Activated gamma-delta T cell (primary cell): ENCODE results near the gene TRAPPC8.
A peak's percentile ranks its signal among the peaks of the same experiment; 100 is the strongest.
"Not testable (repeated sequence)": the region's sequence is repeated elsewhere in the genome, so short reads cannot be mapped to it uniquely, and the experiment has no call there.

ENCODE experiments used
- DNase-seq: peaks from one replicate; lab custom pipeline; 2025; lab: John Stamatoyannopoulos, UW

The TRAPPC8 gene

DNA sequence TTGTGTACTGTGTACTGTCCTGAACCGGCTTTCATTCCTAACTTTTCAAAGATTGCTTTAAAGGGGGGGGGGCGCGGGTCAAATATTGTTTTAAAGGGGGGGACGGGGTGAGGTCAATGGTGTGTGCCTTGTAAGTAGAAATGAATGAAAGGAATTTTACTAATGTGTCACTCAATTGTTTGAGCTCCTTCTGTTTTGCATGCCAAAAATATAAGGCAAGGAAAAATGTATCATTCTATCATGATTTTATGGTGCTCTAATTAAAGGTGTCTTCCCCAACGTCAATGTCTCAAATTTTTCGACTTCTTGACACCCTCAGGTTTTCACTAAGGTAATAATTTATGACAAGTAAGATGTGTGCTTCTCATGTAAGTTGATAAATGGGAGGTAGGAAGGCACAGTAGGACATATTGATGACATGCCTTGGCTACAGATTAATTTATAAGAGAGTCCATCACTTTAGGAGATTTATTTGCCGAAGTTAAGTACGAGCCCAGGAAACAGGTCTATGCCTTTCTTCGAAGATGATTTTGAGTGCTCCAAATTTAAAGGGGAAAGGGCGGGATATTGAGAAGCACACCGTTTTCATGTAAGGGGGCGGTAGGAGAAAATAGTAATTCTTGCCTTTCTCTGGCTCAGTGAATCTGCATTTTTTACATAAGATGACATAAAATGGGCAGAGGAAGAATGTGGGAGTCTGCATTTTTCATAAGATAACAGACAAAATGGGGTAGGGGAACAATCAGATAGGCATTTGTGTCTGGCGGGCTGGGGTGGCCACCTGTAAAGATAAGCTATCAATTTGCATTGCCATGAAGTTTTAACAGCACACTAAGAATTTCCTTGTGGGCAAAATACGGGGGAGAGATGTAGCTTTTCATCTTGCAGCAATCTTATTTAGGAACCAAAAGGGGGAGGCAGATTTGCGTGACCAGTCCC is 1.2 kb upstream of the TRAPPC8 start:
- DNase-seq = no peak

GRCh38 chr18:31942291-31942998 is 483 bp downstream of the TRAPPC8 start:
- DNase-seq = peak; percentile 27

GRCh38 chr18:31941010-31941809 is 1.7 kb downstream of the TRAPPC8 start:
- no peak for DNase-seq

- DNase-seq = not testable (repeated sequence)
Measured at GRCh38 chr18:31934773-31935172, 8.2 kb downstream of the TRAPPC8 start.

- DNase-seq = no peak
Measured at GRCh38 chr18:31931886-31932240, 11.1 kb downstream of the TRAPPC8 start.

DNA sequence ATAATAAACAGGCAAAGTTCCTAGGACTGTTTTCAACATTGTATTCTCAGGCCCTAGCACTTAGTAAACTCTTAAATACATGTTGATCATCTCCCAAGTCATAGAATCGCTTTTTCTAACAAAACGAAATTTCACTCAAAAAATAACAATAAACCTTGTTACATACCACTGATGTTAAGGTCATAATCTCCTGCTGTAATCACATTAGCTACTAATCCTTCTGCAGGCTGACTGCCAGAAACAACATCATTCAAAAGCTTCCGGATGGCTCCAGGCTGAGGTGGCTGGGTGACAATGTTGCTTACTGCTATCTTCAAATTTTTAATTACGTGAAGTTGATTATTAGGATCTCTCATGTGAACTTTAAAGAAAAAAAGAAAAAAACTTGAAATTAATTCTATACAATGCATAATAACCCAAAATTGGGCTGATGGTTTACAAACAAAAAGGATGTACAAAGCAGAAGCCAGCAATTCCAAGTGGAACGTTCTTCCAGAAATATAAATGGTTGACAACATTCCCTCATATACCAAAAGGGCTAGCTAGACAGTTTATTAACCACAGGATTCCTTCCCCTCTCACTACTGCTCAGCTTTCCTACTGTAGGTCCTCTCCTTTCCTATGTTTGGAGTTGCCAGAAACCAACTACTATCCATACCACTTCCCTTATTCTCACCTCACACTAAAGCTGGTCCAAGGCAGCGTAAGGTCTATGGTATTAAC is 11.6 kb downstream of the TRAPPC8 start:
- DNase-seq = no peak

GRCh38 chr18:31929273-31929672 is 13.7 kb downstream of the TRAPPC8 start:
- no peak for DNase-seq

DNA sequence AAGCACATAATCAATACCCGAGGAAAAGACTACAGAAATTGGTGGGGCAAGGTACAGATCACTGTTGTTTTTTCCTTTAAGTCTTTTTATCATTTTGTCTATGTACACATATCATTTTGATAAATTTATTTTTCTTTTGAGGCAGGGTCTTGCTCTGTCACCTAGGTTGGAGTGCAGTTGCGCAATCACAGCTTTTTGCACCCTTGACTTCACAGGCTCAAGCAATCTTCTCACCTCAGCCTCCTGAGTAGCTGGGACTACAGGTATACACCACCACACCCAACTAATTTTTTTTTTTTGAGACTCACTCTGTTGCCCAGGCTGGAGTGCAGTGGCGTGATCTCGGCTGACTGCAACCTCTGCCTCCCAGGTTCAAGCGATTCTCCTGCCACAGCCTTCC is 15.9 kb downstream of the TRAPPC8 start:
- not testable (repeated sequence) for DNase-seq

GRCh38 chr18:31920277-31920676 is 22.7 kb downstream of the TRAPPC8 start:
- DNase-seq = no peak

GRCh38 chr18:31919366-31919765 is 23.6 kb downstream of the TRAPPC8 start:
- not testable (repeated sequence) for DNase-seq

GRCh38 chr18:31918733-31919132 is 24.2 kb downstream of the TRAPPC8 start:
- no peak for DNase-seq

DNA sequence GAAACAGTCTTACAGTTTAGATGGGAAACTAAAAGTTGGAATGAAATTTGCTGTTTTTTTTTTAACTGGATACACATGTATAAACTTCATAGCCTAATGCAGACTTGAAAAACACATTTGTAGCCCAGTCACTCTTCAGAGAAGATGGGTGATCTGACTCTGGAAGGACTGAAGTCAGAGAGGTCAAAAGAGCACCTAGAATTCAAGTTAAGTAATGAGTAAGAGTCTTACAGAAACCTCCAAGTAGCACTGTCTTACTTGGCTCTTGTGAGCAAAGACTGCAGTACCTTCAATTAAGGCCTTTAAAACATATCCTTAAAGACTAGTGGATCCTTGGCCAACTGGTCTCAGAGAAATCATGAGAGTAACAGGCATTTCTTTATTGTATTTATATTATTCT is 41.9 kb downstream of the TRAPPC8 start:
- DNase-seq = no peak

- not testable (repeated sequence) for DNase-seq
Measured at GRCh38 chr18:31899771-31900170, 43.2 kb downstream of the TRAPPC8 start.

- DNase-seq = no peak
Measured at GRCh38 chr18:31892936-31893335, 50.0 kb downstream of the TRAPPC8 start.

DNA sequence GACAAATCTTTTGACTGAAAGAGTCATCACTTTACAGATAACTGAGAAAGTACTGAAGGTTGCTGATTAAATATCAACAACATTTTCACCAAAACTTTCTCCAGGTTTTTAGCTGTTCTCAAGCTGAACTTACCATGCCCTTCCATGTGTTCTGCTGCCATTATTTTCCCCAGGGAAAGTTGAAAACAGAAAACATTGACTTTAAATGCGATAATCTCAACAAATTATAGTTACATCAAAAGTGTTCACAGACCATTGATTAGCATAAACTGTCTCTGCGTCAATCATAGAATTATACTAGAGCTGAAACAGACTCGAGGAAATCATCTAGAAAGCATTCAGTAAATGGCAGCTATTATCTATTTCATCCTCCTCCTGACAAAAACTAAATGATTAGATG is 51.4 kb downstream of the TRAPPC8 start:
- no peak for DNase-seq

DNA sequence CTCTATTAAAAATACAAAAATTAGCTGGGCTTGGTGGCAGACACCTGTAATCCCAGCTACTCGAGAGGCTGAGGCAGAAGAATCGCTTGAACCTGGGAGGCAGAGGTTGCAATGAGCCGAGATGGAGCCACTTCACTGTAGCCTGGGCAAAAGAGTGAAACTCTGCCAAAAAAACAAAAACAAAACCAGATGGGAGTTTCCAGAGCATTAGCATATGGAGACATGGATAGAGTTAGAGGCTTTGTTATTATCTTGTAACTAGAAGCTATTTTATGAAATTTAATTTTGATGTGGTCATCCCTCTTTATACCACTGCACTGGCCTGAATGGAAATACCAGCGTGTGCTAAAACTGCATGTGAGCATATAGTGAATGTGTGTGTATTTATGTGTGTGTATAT is 58.9 kb downstream of the TRAPPC8 start:
- DNase-seq = no peak

DNA sequence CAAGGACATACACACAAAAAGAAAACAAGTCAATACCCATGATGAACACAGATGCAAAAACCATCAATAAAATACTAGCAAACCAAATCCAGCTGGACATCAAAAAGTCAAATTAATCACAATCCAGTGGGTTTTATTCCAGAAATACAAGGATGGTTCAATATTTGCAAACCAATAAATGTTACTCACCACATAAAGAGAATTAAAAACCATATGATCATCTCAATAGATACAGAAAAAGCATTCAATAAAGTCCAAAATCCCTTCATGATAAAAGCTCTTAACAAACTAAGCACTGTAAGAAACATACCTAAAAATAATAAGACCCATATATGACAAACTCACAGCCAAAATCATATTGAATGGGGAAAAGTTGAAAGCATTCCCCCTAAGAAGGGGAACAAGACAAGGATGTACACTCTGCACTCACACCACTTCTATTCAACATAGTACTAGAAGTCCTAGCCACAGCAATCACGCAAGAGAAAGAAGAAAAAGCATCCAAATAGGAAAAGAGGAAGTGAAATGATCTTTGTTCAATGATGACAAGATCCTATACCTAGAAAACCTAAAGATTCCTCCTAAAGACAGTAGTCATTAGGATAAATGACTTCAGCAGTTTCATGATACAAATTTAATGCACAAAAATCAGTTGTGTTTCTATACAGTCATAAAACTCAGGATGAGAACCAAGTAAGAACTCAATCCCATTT is 62.6 kb downstream of the TRAPPC8 start:
- DNase-seq = no peak

DNA sequence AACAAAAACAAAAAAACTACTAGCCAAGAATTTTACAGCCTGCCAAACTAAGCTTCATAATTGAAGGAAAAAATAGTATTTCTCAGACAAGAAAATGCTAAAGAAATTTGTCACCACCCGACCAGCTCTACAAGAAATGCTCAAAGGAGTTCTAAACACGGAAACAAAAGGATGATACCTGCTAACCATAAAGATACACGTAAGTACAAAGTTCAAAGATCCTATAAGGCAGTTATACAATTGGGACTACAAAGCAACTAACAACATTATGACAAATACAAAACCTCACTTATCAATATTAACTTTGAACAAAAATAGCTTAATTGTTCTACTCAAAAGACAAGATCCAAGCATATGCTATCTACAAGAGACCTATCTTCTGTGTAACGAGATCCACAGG is 64.6 kb downstream of the TRAPPC8 start:
- DNase-seq = no peak

GRCh38 chr18:31877900-31878299 is 65.0 kb downstream of the TRAPPC8 start:
- no peak for DNase-seq

DNA sequence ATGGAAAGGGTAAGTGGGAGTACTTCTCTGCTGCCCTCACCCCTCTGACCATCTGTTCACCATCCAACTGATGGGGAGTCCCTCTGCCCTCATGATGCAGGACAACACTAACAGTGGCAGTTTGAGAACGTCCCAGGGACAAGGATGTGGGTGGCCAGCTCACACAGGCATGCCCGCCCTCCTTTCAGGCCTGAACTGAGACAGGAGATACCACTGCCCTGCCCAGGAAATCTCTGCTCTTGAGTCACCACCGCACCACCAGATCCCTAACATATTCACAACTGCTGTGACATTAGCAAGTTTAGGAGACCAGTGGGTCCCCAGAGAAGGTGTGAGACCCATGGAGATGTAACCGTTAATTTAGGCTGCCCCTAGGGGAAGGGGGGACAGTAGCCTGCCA is 66.2 kb downstream of the TRAPPC8 start:
- no peak for DNase-seq

- no peak for DNase-seq
Measured at GRCh38 chr18:31875301-31875700, 67.6 kb downstream of the TRAPPC8 start.
